ENCODE results near the gene PLXDC1.
"Not testable (repeated sequence)": the region's sequence is repeated elsewhere in the genome, so short reads cannot be mapped to it uniquely, and the experiment has no call there.

Gene PLXDC1

GRCh38 chr17:39173080-39173479 lies 21.6 kb upstream of the PLXDC1 start:
- DNase-seq: no peak
- no peak for TF ChIP-seq POLR2A (IDR thresholded peaks at IDR 0.05; ENCODE audit: low read length)
- TF ChIP-seq GATA1 (IDR thresholded peaks at IDR 0.05; ENCODE audit: low read depth, low read length): no peak

GRCh38 chr17:39171933-39172332 lies 20.5 kb upstream of the PLXDC1 start:
- TF ChIP-seq GATA1 (IDR thresholded peaks at IDR 0.05; ENCODE audit: low read depth, low read length): no peak
- no peak for TF ChIP-seq POLR2A (IDR thresholded peaks at IDR 0.05; ENCODE audit: low read length)

GRCh38 chr17:39170558-39170957 lies 19.1 kb upstream of the PLXDC1 start:
- no peak for TF ChIP-seq GATA1 (IDR thresholded peaks at IDR 0.05; ENCODE audit: low read depth, low read length)
- TF ChIP-seq POLR2A (IDR thresholded peaks at IDR 0.05; ENCODE audit: low read length): no peak
- DNase-seq: no peak

More at GRCh38 chr17:39171933-39172332, 20.5 kb upstream of the PLXDC1 start:
- DNase-seq: no peak

GRCh38 chr17:39170109-39170508 lies 18.7 kb upstream of the PLXDC1 start:
- DNase-seq: no peak
- no peak for TF ChIP-seq POLR2A (IDR thresholded peaks at IDR 0.05; ENCODE audit: low read length)
- TF ChIP-seq GATA1 (IDR thresholded peaks at IDR 0.05; ENCODE audit: low read depth, low read length): no peak

GRCh38 chr17:39169518-39169917 lies 18.1 kb upstream of the PLXDC1 start:
- DNase-seq: no peak
- TF ChIP-seq POLR2A (IDR thresholded peaks at IDR 0.05; ENCODE audit: low read length) (no peak), GATA1 (IDR thresholded peaks at IDR 0.05; ENCODE audit: low read depth, low read length) (no peak)

GRCh38 chr17:39169101-39169500 lies 17.7 kb upstream of the PLXDC1 start:
- TF ChIP-seq GATA1 (IDR thresholded peaks at IDR 0.05; ENCODE audit: low read depth, low read length): no peak
- TF ChIP-seq POLR2A (IDR thresholded peaks at IDR 0.05; ENCODE audit: low read length): no peak
- DNase-seq: no peak

GRCh38 chr17:39168503-39168902 lies 17.1 kb upstream of the PLXDC1 start:
- DNase-seq: not testable (repeated sequence)

- DNase-seq: no peak
- no peak for TF ChIP-seq POLR2A (IDR thresholded peaks at IDR 0.05; ENCODE audit: low read length)
- no peak for TF ChIP-seq GATA1 (IDR thresholded peaks at IDR 0.05; ENCODE audit: low read depth, low read length)
Observed at GRCh38 chr17:39167476-39167875, 16.0 kb upstream of the PLXDC1 start.

- TF ChIP-seq GATA1 (IDR thresholded peaks at IDR 0.05; ENCODE audit: low read depth, low read length): no peak
- TF ChIP-seq POLR2A (IDR thresholded peaks at IDR 0.05; ENCODE audit: low read length): no peak
- DNase-seq: no peak
Observed at GRCh38 chr17:39166437-39167335, 15.2 kb upstream of the PLXDC1 start.

- TF ChIP-seq GATA1 (IDR thresholded peaks at IDR 0.05; ENCODE audit: low read depth, low read length): no peak
- no peak for DNase-seq
Observed at GRCh38 chr17:39165841-39166349, 14.5 kb upstream of the PLXDC1 start, which contains the start of gene ARL5C. ARL5C (minus strand) TSS chr17:39166161; CDS start chr17:39165760, 401 bp downstream.

GRCh38 chr17:39165178-39165840 lies 13.9 kb upstream of the PLXDC1 start:
- no peak for DNase-seq
- TF ChIP-seq GATA1 (IDR thresholded peaks at IDR 0.05; ENCODE audit: low read depth, low read length) (no peak), POLR2A (IDR thresholded peaks at IDR 0.05; ENCODE audit: low read length) (no peak)

- TF ChIP-seq POLR2A (IDR thresholded peaks at IDR 0.05; ENCODE audit: low read length) (no peak), GATA1 (IDR thresholded peaks at IDR 0.05; ENCODE audit: low read depth, low read length) (no peak)
- peak; percentile 81 to 87 for DNase-seq
Observed at GRCh38 chr17:39164675-39165143, 13.3 kb upstream of the PLXDC1 start.

GRCh38 chr17:39161962-39162361 lies 10.5 kb upstream of the PLXDC1 start:
- DNase-seq: no peak
- no peak for TF ChIP-seq POLR2A (IDR thresholded peaks at IDR 0.05; ENCODE audit: low read length)
- TF ChIP-seq GATA1 (IDR thresholded peaks at IDR 0.05; ENCODE audit: low read depth, low read length): no peak

- no peak for DNase-seq
- TF ChIP-seq GATA1 (IDR thresholded peaks at IDR 0.05; ENCODE audit: low read depth, low read length): no peak
- TF ChIP-seq POLR2A (IDR thresholded peaks at IDR 0.05; ENCODE audit: low read length): no peak
Observed at GRCh38 chr17:39158623-39159022, 7.2 kb upstream of the PLXDC1 start.

Measured in erythroblast (primary cell).